Bronchial epithelial cell (primary cell): Measurements from ENCODE around the gene FARP1. TPM values are rescaled to one million over a fixed set of nuclear protein-coding genes. Genes with fewer than 3 reads are reported as not detected.
A peak's percentile ranks its signal among the peaks of the same experiment; 100 is the strongest.

Experiments
- DNase-seq: peaks from one replicate; pipeline ENCODE4 v3.0.0-alpha.2; 2010; ENCODE audit warnings: low read depth
- FAIRE-seq: peaks from 2 replicates; lab custom pipeline; 2011; peaks lifted over from hg19 to GRCh38; lab: Jason Lieb, UNC
- H3K27me3 ChIP-seq: 2 replicates; pipeline ENCODE4 v1.5.1; 2011; ENCODE audit warnings: low read length; ENCODE audit not compliant: control insufficient read depth, insufficient read depth
- H3K36me3 ChIP-seq: 2 replicates; pipeline ENCODE4 v1.5.1; 2011; ENCODE audit warnings: low read length; ENCODE audit not compliant: control insufficient read depth, insufficient read depth
- H3K4me3 ChIP-seq: 2 replicates; pipeline ENCODE4 v1.5.1; 2011; ENCODE audit warnings: mild to moderate bottlenecking, low read depth, low read length, control low read depth
- total RNA-seq: library from RNA; depleted of rRNA; stranded (reverse); fragments of >200 nt; gene quantifications from 2 replicates; pipeline ENCODE4 v1.2.1, GENCODE V29; 2014
- TF ChIP-seq, protein P1 (sequence below): IDR thresholded peaks from 2 replicates; pipeline ENCODE4 v1.5.1; 2011; ENCODE audit warnings: mild to moderate bottlenecking, moderate library complexity, low read length, control low read depth, inconsistent platforms; ENCODE audit not compliant: insufficient read depth, severe bottlenecking

FARP1 gene
- total RNA-seq, 1 donor from 2014 or later = 11.1 TPM

DNA sequence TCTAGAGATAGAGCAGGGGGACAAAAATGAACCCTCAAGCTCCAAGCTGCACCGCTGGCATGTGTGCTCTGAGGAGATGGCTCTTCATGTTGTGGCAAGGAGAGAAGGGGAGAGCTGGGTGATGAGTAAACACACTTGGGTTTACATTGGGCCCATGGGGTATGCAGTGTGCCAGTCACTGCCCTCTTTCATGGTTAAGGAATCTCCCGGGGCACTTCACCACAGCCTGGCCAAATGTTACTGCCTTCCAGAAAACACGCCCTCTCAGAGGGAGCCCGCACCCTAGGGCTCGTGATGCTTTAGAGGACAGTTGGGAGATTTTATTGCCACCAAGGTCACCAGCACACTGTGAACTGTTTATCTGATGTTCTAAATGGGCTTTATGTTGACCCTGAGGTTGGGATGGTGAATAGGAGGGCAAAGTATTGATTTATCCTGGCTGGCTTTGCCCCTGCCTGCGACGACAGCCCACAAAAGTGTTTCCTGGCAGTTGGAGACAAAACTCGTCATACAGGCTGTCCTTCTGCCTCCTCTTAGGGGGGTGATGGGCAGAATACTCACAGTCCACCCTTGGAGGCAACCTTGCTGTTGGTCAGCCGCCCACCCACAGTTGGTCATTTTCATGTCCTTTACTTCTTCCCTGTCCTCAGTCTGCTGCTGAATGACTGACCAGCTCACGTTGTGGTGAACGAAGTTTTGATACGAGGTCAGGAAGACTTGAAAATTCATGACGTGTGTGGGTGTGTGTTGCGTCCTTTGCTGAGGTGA, 277.1 kb downstream of the FARP1 start:
- TF ChIP-seq, protein P1, sequence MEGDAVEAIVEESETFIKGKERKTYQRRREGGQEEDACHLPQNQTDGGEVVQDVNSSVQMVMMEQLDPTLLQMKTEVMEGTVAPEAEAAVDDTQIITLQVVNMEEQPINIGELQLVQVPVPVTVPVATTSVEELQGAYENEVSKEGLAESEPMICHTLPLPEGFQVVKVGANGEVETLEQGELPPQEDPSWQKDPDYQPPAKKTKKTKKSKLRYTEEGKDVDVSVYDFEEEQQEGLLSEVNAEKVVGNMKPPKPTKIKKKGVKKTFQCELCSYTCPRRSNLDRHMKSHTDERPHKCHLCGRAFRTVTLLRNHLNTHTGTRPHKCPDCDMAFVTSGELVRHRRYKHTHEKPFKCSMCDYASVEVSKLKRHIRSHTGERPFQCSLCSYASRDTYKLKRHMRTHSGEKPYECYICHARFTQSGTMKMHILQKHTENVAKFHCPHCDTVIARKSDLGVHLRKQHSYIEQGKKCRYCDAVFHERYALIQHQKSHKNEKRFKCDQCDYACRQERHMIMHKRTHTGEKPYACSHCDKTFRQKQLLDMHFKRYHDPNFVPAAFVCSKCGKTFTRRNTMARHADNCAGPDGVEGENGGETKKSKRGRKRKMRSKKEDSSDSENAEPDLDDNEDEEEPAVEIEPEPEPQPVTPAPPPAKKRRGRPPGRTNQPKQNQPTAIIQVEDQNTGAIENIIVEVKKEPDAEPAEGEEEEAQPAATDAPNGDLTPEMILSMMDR = no peak
- Histone ChIP-seq H3K4me3 (no peak overlapping the region), H3K27me3 (no peaks in the 10 kb centered on the region), H3K36me3 (no peaks in the 10 kb centered on the region)
- FAIRE-seq (no peak), DNase-seq (no peak)

DNA sequence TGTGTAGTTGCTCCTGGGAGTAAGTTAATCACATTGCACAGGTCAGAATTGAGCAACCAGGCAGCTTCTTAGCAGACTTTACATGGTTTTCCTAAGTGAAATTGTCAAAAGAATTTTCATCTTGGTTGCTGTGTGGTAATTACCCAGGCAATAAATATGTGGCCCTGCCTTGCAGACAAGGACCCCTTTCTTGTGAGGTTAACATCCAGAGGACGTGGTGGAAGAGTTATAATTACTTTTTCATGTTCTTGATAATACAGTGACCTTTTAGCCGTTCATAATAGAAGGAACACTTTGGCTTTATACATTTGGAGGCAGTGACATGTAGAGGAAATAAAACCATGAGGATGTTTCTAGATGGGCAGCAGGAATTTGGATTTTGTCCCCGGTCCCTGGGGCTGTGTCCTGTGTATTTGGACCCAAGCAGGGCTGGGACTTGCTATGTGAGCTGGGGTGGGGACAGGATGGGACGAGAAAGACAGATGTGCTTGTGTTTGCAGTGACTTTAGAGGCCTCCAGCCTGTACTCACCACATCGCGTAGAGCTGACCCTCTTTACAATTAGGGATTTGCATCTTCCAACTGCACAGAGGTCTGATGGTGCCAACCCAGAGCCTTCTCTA, 277.8 kb downstream of the FARP1 start:
- no peaks in the 10 kb centered on the region for H3K36me3 ChIP-seq
- TF ChIP-seq, protein P1 = no peak
- no peak overlapping the region for H3K4me3 ChIP-seq
- no peaks in the 10 kb centered on the region for H3K27me3 ChIP-seq
- no peak for FAIRE-seq
- no peak for DNase-seq

DNA sequence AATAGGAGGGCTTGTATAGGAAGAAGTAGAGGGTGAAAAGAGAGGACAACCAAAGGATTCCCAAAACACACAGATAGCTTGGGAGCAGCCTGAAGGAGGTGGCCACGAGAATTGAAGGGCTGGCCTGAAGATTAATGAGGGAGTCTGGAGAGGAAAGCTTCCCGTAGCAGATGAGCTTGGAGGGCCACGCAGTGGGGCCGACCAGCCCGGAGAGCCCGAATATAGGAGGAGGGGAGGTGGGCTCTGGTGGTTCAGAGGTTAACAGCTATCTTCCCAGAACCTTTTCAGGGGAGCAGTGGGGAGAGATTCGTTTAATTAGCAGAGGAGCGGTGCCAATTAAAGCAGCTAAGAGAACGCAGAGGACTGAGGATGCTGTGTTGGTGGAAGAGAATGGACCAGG, 279.2 kb downstream of the FARP1 start:
- peak; percentile 58 for FAIRE-seq
- TF ChIP-seq, protein P1 = no peak
- H3K4me3 ChIP-seq = no peak overlapping the region
- no peaks in the 10 kb centered on the region for H3K27me3 ChIP-seq
- DNase-seq = no peak
- no peaks in the 10 kb centered on the region for H3K36me3 ChIP-seq

DNA sequence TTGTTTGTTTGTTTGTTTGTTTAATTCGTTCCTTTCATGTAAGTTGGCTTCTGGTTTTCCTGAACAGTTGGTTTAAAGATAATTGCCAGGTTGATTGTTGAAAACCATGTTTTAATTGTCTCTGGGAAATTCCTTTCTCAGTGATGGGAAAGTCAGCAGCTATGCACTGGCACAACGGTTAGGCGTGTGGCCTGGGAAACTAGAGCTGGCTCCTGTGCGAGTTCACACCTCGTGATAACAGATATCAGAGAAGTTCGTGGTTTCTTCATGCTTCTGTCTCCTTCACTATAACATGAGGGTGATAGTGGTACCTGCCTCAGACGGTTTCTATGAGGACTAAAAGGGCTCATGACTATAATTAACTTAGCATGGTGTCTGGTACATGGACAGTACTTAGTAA, 280.5 kb downstream of the FARP1 start:
- no peak for FAIRE-seq

DNA sequence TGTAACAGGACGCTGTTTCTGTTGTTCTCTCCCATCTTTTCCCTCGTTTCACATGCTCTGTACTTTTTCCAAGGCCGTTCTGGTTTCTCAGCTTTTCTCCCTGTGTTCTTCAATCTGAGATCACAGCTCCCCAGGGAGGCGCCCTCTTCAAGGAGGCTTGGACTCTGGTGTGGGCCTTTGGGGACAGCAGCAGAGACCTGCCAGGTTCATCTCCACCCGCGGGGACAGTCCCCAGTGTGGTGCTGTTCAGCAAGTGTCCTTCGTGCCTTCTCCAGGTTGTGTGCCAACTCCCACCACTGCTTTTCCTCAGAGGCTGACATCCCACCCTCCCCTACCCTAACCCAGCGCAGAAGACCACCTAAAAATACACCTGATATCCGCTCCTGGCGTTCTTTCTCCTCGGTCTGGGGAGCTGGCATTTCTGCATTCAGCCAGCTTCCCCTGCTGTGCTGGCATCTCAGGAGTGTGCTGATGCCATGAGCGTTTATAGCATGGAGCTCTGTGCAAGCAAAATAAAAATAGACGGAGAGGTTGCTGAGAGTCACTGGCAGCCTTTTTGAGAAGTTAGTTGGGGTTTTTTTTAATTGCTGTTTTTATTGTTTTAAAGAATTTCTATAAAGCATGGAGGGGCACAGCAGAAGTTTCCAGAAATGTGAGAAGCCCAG, 284.6 kb downstream of the FARP1 start:
- TF ChIP-seq, protein P1 = no peak
- Histone ChIP-seq H3K4me3 (no peak overlapping the region), H3K27me3 (no peaks in the 10 kb centered on the region), H3K36me3 (no peaks in the 10 kb centered on the region)
- FAIRE-seq (no peak), DNase-seq (no peak)

More for the DNA sequence above, 280.5 kb downstream of the FARP1 start:
- Histone ChIP-seq H3K4me3 (no peak overlapping the region), H3K36me3 (no peaks in the 10 kb centered on the region), H3K27me3 (no peaks in the 10 kb centered on the region)
- TF ChIP-seq, protein P1 = no peak
- DNase-seq = no peak
